Stimulated activated CD4-positive, alpha-beta T cell treated with anti-CD3 and anti-CD28 coated beads, Interleukin-1b, Interleukin-23, amount 100 ng/mL, for 4 hours (primary cell): ENCODE measurements around the gene UQCRHL.
"Not testable (repeated sequence)": the region's sequence is repeated elsewhere in the genome, so short reads cannot be mapped to it uniquely, and the experiment has no call there.

ENCODE experiments used
- DNase-seq, 2 donors: peaks; one replicate each; pipeline ENCODE4 v3.0.0-alpha.2; 2020; ENCODE audit warnings: low read depth in 2 of 2

The UQCRHL gene

GRCh38 chr1:15807549-15807948 lies at the start of gene UQCRHL:
TSS of gene UQCRHL (minus strand) at chr1:15807649. CDS start at chr1:15807649, 0 bp downstream.
- not testable (repeated sequence) for DNase-seq

GRCh38 chr1:15856888-15857287 lies 49.4 kb upstream of the UQCRHL start:
- DNase-seq: no peak

GRCh38 chr1:15852828-15853302 lies 45.4 kb upstream of the UQCRHL start:
- no peak for DNase-seq

- DNase-seq: no peak
Measured at GRCh38 chr1:15852036-15852827, 44.8 kb upstream of the UQCRHL start.

GRCh38 chr1:15851210-15852035 lies 44.0 kb upstream of the UQCRHL start:
- no peak for DNase-seq

GRCh38 chr1:15850471-15851001 lies 43.1 kb upstream of the UQCRHL start:
- DNase-seq: no peak

GRCh38 chr1:15849775-15850324 lies 42.4 kb upstream of the UQCRHL start:
- peak in 1 of 2 donors; percentile 11 for DNase-seq

- peak; percentile 42 to 56 for DNase-seq
Measured at GRCh38 chr1:15848929-15849774, 41.7 kb upstream of the UQCRHL start.

GRCh38 chr1:15848143-15848928 lies 40.9 kb upstream of the UQCRHL start:
- DNase-seq: peak; percentile 21 to 40

- no peak for DNase-seq
Measured at GRCh38 chr1:15847893-15848142, 40.4 kb upstream of the UQCRHL start.

- DNase-seq: peak; percentile 97 to 98
Measured at GRCh38 chr1:15847100-15847892, 39.8 kb upstream of the UQCRHL start, which contains the start of gene SPEN. TSS of gene SPEN (plus strand) at chr1:15847707. CDS start at chr1:15848068, 361 bp downstream.

- not testable (repeated sequence) for DNase-seq
Measured at GRCh38 chr1:15846056-15846455, 38.6 kb upstream of the UQCRHL start.

- no peak for DNase-seq
Measured at GRCh38 chr1:15843826-15844572, 36.5 kb upstream of the UQCRHL start.

GRCh38 chr1:15838721-15839120 lies 31.3 kb upstream of the UQCRHL start:
- no peak for DNase-seq

- DNase-seq: no peak
Measured at GRCh38 chr1:15837931-15838330, 30.5 kb upstream of the UQCRHL start.

- peak; percentile 27 to 61 for DNase-seq
Measured at GRCh38 chr1:15836772-15837669, 29.6 kb upstream of the UQCRHL start.

- not testable (repeated sequence) for DNase-seq
Measured at GRCh38 chr1:15836511-15836771, 29.0 kb upstream of the UQCRHL start.
